ENCODE measurements around the gene COL15A1.

Gene COL15A1

DNA sequence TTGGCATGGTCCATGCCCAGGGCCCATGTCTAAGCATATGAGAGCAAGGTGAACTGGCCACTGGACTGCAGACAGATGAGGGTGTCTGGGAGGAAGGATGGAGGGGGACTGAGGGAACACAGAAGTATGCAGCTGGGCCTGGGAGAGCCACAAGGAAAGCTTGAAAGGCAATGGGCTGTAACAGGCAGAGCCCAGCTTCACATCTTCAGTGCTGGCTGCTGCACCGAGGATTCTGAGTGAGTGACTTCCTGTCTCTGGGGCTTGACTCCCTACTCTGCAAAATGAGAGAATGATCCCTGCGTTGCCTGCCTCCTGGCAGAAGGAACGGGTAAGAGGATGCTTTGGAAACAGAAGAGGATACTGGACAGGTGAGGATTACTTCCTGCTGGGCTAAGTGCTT lies 29.0 kb downstream of the COL15A1 start:
- DNase-seq (ENCODE audit: low spot score), result no peak

DNA sequence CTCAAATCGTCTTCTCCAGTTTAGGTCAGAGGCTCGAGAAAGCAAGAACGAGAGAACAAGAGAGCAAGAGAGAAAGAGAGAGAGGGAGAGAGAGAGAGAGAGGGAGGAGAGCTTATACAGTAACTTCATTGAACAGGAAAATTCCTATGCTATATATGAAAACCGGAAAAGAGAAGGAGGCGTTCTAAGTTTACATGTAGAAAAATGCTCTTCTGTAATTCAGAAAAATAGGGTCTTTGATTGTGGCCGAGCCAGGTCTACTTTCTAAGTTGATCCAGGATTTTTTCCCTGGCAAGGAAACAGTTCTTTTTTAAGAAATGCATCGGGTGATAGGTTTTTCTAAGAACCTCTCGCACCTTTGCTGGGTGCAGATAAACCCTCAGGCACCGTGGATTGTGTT lies 29.5 kb downstream of the COL15A1 start:
- no peak for DNase-seq (ENCODE audit: low spot score)

- DNase-seq (ENCODE audit: low spot score), result no peak
Observed at GRCh38 chr9:98973576-98973975, 29.9 kb downstream of the COL15A1 start.

DNA sequence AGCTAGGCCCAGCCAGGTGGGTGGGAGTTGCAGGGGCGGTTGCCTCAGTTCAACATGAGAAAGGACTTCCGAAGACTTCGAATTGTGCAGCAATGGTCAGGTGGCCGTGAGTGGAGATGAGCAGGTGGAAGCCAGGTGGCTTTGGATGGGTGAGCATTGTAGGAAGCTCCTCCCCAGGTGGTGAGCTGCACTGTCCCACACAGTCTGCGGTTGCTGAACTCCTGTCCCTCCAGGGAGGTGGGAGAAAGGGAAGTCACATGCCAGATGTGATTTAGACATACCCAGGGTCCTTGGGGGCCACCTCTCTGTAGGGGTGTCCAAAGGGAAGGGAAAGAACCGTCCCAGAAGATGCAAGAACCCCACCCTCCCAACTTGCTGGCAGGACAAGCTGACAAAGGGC lies 30.4 kb downstream of the COL15A1 start:
- no peak for DNase-seq (ENCODE audit: low spot score)

- DNase-seq (ENCODE audit: low spot score), result no peak
Observed at GRCh38 chr9:98974554-98974953, 30.8 kb downstream of the COL15A1 start.

DNA sequence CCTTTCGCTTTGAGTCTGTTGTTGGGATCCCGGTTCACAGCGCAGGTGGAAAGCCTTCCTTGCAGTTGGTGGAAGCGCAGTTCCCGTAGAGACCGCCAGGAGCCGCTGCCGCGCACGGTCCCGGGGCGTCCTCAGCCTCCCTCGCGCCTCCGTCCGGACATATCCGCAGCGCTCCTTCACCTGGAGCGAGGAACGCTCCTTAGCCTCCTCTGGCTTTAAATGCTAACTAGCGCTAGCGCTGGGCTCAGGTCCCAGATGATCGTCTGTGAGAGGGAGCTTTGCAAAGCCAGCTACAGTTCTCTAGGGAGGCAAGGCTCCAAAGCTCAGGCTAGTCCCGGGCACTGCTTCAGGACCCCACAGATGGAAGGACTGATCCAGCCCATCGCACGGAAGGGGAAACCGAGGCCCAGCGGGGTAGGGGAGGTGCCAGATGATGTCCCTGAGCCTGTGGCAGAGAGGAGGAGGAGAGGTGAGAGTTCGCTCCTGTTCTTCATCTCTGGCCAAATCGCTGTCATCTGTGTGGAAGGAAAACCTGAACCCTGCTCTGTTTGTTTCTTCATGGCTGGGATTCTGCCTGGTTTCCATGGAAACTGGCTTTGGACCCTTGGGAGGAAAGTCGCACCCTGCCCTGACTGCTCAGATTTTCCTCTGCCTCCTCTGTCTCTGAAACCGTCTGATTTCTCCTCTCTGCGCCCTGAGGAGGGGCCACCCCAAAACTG lies 31.4 kb downstream of the COL15A1 start:
- peak; percentile 88 for DNase-seq (ENCODE audit: low spot score)

GRCh38 chr9:98975838-98976237 lies 32.1 kb downstream of the COL15A1 start:
- DNase-seq (ENCODE audit: low spot score), result no peak

- no peak for DNase-seq (ENCODE audit: low spot score)
Observed at GRCh38 chr9:98977246-98977714, 33.6 kb downstream of the COL15A1 start.

DNA sequence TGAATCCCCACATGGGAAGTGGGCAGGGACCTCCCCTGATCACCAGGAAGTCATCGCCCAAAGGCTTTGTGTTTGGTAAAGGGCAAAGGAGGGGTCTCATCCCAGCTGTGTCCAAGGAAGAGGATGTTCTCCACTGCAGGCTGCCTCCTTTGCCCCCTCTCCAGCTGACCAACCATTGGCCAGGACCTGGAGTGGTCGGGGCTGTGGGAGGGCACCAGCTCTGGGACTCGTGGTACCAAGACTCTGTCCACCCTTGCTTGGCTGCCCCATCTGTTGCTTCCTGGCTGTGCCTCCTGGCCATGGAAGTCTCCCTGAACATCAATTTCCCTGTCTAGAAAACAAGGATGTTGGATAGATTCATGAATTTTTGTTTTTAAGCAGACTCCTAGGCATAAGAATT lies 34.1 kb downstream of the COL15A1 start:
- DNase-seq (ENCODE audit: low spot score), result no peak

DNA sequence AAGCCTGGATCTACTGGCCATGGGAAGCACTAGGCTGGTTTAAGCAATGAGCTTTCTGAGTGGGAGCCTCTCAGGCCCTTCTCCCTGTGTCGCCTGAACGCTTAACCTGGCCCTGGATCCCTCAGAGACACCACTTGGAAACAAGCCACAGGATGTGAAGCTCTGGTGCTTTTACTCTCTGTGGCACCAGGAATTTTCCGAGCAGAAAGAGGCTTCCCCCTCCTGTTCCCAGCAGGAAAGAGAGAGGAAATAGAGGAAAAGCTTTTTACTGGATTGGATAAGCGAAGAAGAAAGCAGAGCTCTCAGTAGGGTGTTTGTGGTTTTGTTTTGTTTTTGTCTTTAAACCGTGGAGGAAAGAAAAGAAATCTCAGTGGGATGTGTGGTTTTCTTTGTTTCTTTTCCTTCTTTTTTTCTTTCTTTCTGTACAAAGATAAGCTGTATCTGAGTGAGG lies 34.5 kb downstream of the COL15A1 start:
- no peak for DNase-seq (ENCODE audit: low spot score)

GRCh38 chr9:98980291-98980690 lies 36.6 kb downstream of the COL15A1 start:
- DNase-seq (ENCODE audit: low spot score), result no peak

DNA sequence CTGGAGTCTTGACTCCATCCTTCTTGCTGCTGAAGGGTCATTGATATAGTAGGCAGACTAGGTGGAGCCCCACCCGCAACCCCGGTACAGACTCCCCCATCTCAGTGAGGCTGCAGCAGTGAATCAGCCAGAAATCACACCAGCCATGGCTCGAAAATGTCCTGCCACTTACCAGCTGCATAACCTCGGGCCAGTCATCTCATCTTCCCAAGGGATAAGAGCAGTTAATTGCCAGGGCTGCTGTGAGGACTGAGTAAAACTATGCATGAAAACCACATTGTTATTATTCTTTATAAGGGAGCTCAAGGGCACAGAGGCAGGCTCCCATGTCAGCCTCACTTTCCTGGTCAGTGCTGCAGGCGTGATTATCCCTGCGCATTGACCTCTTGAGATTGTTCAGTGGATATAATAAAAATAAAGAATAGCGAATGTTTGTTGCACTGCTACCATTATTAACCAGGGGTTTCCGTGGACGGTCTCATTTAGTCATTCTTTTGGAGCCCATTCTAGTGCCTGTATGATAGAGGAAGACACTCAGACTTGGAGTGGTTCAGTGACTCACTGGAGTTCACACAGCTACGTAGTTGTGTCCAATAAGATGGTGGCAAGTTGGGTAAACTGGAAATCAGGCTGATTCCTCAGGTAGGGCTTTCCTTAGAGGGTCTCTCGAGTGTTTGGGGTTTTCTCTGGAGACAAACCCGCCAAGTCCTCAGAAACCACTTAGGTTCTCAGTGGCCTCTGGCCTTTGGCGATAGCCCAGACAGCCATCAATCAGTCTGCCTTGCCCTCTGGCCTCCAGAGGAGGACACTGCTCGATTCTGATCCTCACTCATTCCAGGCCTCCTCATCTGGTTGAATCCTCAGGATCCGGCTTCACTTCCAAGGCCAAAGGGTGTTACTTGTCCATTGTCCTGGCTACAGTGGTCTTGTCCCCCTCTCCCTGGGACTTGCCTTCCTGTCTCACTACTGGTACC lies 39.9 kb downstream of the COL15A1 start:
- DNase-seq (ENCODE audit: low spot score), result no peak

GRCh38 chr9:98985596-98985995 lies 41.9 kb downstream of the COL15A1 start:
- peak; percentile 41 for DNase-seq (ENCODE audit: low spot score)

DNA sequence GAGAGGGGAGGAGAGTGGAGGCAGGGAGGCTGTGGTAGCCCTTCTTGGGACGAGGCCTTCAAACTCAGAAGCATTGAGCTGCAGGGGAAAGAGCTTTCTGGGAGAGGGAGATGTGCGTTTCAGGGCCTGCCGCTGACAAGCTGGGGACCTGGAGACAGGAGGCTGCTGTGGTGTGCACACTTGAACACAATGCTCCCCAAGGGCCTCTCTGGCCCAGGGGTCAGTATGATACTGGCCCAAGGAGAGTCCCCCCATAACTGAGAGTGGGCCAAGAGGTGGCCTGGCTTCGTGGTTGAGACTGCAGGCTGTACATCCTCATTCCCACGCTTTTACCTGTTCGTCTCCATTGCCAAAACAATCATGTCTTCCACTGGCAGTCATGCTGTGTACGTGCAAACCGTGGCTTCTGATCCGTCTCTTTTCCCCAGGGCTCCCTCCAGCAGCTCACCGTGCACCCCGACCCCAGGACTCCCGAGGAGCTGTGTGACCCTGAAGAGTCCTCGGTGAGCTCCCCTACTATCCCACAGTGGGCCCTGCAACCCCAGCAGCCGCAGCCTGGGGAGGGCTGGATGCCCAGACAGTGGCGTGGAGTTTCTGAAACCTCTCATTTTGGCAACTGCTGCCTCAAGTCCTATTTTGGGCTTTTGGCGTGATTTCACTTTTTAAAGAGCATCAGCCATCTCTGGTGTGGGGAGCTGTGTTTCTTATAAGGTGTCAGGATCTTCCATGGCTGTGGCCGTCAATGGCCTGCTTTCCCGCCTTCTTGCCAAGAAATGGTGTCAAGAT lies 43.4 kb downstream of the COL15A1 start:
- peak; percentile 61 for DNase-seq (ENCODE audit: low spot score)

DNA sequence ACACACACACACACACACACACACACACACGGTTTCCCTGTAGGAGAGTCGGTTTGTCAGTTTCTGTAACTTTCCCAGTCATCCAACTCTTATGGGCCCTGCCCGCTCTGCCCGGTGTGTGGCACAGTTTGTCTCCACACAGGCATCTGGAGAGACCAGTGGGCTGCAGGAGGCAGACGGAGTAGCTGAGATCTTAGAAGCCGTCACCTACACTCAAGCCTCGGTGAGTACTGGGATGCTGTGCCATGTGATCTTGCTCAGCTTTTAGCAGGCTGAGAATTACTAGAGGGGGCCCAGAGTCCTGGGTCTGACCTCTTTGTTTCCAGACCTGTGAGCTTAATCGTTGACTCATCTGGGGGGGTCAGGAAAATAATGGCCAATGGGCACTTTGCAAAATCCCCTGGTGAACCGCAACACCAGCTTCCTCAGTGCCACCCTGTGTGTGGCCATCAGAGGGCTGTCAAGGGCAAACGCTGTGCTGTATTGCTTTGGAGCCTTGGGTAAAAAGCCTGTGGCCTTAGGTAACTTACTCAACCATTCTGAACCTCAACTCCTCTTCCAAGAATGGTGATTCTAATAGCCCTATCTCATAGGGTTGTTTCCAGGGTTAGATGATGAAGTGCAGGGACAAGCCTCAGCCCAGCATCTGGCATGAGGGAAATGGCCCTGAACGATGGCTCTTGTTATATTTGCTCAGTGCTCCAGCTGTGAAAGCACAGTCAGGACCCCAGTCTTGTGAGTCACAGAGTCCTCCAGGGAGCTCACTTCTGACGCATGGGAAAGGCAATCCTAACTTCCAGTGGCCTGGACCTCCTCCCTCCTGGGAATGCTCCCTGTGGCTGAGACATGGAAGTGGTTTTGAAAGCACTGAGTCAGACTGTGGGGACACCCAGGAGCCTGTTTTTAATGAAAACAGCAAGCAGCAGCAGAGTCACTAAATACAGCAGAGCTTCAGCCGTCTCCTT lies 45.6 kb downstream of the COL15A1 start:
- DNase-seq (ENCODE audit: low spot score), result peak; percentile 66

GRCh38 chr9:98990181-98990870 lies 46.6 kb downstream of the COL15A1 start:
- DNase-seq (ENCODE audit: low spot score), result peak; percentile 34

- peak; percentile 54 for DNase-seq (ENCODE audit: low spot score)
Observed at GRCh38 chr9:98992107-98992884, 48.6 kb downstream of the COL15A1 start.

GRCh38 chr9:98992885-98993569 lies 49.3 kb downstream of the COL15A1 start:
- DNase-seq (ENCODE audit: low spot score), result no peak

DNA sequence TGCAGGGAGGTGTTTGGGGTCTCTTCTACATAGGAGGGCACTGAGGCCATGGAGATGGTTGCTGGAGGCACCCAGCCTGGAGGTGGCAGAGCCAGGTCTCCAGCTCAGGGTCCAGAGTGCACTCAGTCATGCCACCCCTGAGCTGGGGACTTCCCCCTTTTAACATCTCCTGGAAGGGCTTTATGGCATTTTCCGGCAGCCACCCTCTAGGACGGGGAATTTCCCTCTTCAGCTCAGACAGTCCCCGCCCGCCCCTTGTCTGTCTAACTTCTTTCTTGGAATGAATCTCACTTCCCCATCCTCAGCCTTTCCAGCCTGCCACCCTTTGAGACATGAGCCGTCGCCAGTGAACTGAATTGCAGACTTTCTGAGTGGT lies 49.9 kb downstream of the COL15A1 start:
- DNase-seq (ENCODE audit: low spot score), result peak; percentile 66

Data from left forelimb (tissue), 1 donor.